RPMI8226 (cell line): ENCODE results near the gene WDR90.

Experiments
- DNase-seq: peaks from one replicate; pipeline ENCODE4 v3.0.0-alpha.2; 2015

WDR90 gene

GRCh38 chr16:648781-649589 is at the start of gene WDR90:
Gene WDR90 (plus strand): TSS chr16:649365. CDS start chr16:649417, 52 bp downstream.
- peak; percentile 99 for DNase-seq

GRCh38 chr16:600781-601180 is 48.4 kb upstream of the WDR90 start:
- DNase-seq = no peak

- no peak for DNase-seq
Measured at GRCh38 chr16:603933-604332, 45.2 kb upstream of the WDR90 start.

GRCh38 chr16:606656-607307 is 42.4 kb upstream of the WDR90 start:
- no peak for DNase-seq

GRCh38 chr16:608019-608418 is 41.1 kb upstream of the WDR90 start:
- no peak for DNase-seq

GRCh38 chr16:609316-609715 is 39.8 kb upstream of the WDR90 start:
- DNase-seq = no peak

GRCh38 chr16:609984-610383 is 39.2 kb upstream of the WDR90 start:
- DNase-seq = no peak

GRCh38 chr16:610513-611381 is 38.4 kb upstream of the WDR90 start:
- no peak for DNase-seq

GRCh38 chr16:615122-615521 is 34.0 kb upstream of the WDR90 start:
- DNase-seq = no peak

GRCh38 chr16:616733-617586 is 32.2 kb upstream of the WDR90 start:
- no peak for DNase-seq

GRCh38 chr16:617855-618254 is 31.3 kb upstream of the WDR90 start:
- no peak for DNase-seq

GRCh38 chr16:619476-620100 is 29.6 kb upstream of the WDR90 start:
- no peak for DNase-seq

GRCh38 chr16:620700-621525 is 28.3 kb upstream of the WDR90 start:
- DNase-seq = no peak

GRCh38 chr16:621526-622105 is 27.5 kb upstream of the WDR90 start:
- no peak for DNase-seq

- no peak for DNase-seq
Measured at GRCh38 chr16:622920-623280, 26.3 kb upstream of the WDR90 start.

- no peak for DNase-seq
Measured at GRCh38 chr16:624526-625070, 24.6 kb upstream of the WDR90 start.

- no peak for DNase-seq
Measured at GRCh38 chr16:625117-625976, 23.8 kb upstream of the WDR90 start.

- no peak for DNase-seq
Measured at GRCh38 chr16:625977-626765, 23.0 kb upstream of the WDR90 start.
